ENCODE results near the gene SH3BP2.

The SH3BP2 gene

DNA sequence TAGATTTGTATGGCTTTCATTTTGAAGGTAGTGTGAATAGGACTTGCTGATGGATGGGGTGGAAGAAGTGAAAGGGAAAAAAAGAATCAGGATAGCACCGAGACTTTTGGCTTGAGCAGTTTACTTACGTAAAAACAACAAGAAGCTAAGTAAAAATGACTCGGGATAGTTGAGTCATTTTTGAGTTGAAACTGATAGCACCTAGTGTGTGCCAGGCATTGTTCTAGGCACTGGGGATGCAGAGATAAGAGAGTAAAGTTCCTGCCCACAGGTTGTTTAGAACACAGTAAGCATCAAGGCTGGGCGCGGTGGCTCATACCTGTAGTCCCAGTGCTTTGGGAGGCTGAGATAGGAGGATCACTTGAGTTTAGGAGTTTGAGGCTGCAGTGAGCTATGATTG, 85.5 kb downstream of the SH3BP2 start:
- DNase-seq (ENCODE audit: low read depth) = no peak

- DNase-seq (ENCODE audit: low read depth) = no peak
Observed at GRCh38 chr4:2879026-2879425, 86.1 kb downstream of the SH3BP2 start.

GRCh38 chr4:2881431-2881830, 88.5 kb downstream of the SH3BP2 start:
- no peak for DNase-seq (ENCODE audit: low read depth)

GRCh38 chr4:2882341-2882740, 89.5 kb downstream of the SH3BP2 start:
- no peak for DNase-seq (ENCODE audit: low read depth)

- DNase-seq (ENCODE audit: low read depth) = no peak
Observed at GRCh38 chr4:2886161-2886560, 93.3 kb downstream of the SH3BP2 start.

DNA sequence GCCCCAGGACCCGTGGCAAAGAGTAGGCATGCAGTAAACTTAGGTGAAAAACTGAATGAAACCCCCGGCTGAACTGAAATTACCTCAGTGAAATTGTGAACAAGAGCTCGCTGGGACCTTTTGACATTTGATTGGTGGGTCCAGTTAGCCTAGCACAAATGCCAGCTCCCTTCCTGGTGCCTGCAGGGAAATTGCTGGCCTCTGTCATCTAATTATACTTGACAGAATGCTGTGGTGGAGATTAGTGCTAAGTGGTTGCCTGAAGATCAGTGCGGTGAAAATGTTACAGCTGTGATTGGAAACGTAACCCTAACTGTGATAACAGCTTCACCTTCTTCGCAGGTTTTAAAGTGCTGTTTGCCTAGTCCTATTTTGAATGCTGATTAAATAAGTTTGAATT, 93.7 kb downstream of the SH3BP2 start:
- no peak for DNase-seq (ENCODE audit: low read depth)

GRCh38 chr4:2887343-2887742, 94.5 kb downstream of the SH3BP2 start:
- no peak for DNase-seq (ENCODE audit: low read depth)

GRCh38 chr4:2888886-2889285, 96.0 kb downstream of the SH3BP2 start:
- DNase-seq (ENCODE audit: low read depth) = no peak

Data from stromal cell of bone marrow (primary cell).